Left forelimb (tissue), 1 donor: Measurements from ENCODE around the gene USP47.

Experiments
- DNase-seq: peaks from one replicate; pipeline ENCODE4 v3.0.0-alpha.2; 2018; ENCODE audit warnings: low spot score

The USP47 gene

GRCh38 chr11:11967669-11968510, 126.1 kb downstream of the USP47 start:
- DNase-seq = no peak

GRCh38 chr11:11968511-11969280, 126.9 kb downstream of the USP47 start:
- DNase-seq = peak; percentile 80

GRCh38 chr11:11969380-11970215, 127.8 kb downstream of the USP47 start:
- no peak for DNase-seq

GRCh38 chr11:11970556-11970955, 128.8 kb downstream of the USP47 start:
- DNase-seq = no peak

GRCh38 chr11:11971906-11972547, 130.3 kb downstream of the USP47 start:
- peak; percentile 63 for DNase-seq

- peak; percentile 62 for DNase-seq
Observed at GRCh38 chr11:11972730-11973341, 131.1 kb downstream of the USP47 start.

GRCh38 chr11:11973361-11973800, 131.6 kb downstream of the USP47 start:
- peak; percentile 87 for DNase-seq

- DNase-seq = no peak
Observed at GRCh38 chr11:11973866-11974265, 132.1 kb downstream of the USP47 start.

- DNase-seq = peak; percentile 44
Observed at GRCh38 chr11:11975201-11976092, 133.7 kb downstream of the USP47 start.

- peak; percentile 71 for DNase-seq
Observed at GRCh38 chr11:11976481-11977127, 134.8 kb downstream of the USP47 start.

- peak; percentile 81 for DNase-seq
Observed at GRCh38 chr11:11977206-11977938, 135.6 kb downstream of the USP47 start.

GRCh38 chr11:11978098-11978637, 136.4 kb downstream of the USP47 start:
- DNase-seq = peak; percentile 15

- DNase-seq = peak; percentile 85
Observed at GRCh38 chr11:11978792-11979487, 137.2 kb downstream of the USP47 start.

GRCh38 chr11:11979488-11980117, 137.8 kb downstream of the USP47 start:
- peak; percentile 68 for DNase-seq

- DNase-seq = no peak
Observed at GRCh38 chr11:11980200-11980599, 138.4 kb downstream of the USP47 start.

GRCh38 chr11:11980841-11981308, 139.1 kb downstream of the USP47 start:
- DNase-seq = peak; percentile 37

GRCh38 chr11:11981364-11981763, 139.6 kb downstream of the USP47 start:
- DNase-seq = peak; percentile 36
